K562 (cell line): ENCODE results near the gene IL23A. TPM values are rescaled to one million over a fixed set of nuclear protein-coding genes. Genes with fewer than 3 reads are reported as not detected.

Source experiments
- polyA plus RNA-seq, 8 experiments: library from polyadenylated mRNA; depleted of rRNA in 4 of 8; stranded (reverse) in 5 of 8; unstranded in 3 of 8; fragments of >200 nt; fragmentation: Nextera tagmentation in 2 of 8; fragmentation: Illumina TruSeq in 1 of 8; extraction: Ambion mirVana in 2 of 8; extraction: Trizol in 1 of 8; gene quantifications; 2 replicates each; pipeline versions ENCODE4 v1.2.1 to v1.2.3, GENCODE V29; 2011 to 2014; ENCODE audit warnings: inconsistent platforms in 1 of 8, missing spikeins in 1 of 8
- total RNA-seq, 7 experiments: library from RNA; depleted of rRNA in 6 of 7; stranded (reverse); fragments of >200 nt in 6 of 7; fragmentation: Illumina TruSeq in 2 of 7; extraction: Trizol in 2 of 7; gene quantifications; 2 replicates each; pipeline versions ENCODE4 v1.2.1 to v1.2.3, GENCODE V29; 2011 to 2021; ENCODE audit warnings: low replicate concordance in 1 of 7
- TF ChIP-seq, protein P1 (sequence below), 2 experiments: fragments of 450-650 bp; IDR thresholded peaks; 2 replicates each; pipeline ENCODE4 v1.6.1; 2016; ENCODE audit warnings: mild to moderate bottlenecking in 2 of 2, borderline replicate concordance in 1 of 2, low read depth in 1 of 2, moderate library complexity in 1 of 2
- TF ChIP-seq, protein P2 (sequence below): sonication (generic); formaldehyde crosslinking; IDR thresholded peaks from 2 replicates; pipeline ENCODE4 v1.8.0; 2023; ENCODE audit warnings: missing genetic modification reagents, mild to moderate bottlenecking, borderline replicate concordance

IL23A gene
- total and polyA plus RNA-seq, 9 of the 15 experiments (the other 6 are each of a cell fraction or from before 2014, with no cell fraction given), result 4.4 to 37.2 (median 9.6) TPM

DNA sequence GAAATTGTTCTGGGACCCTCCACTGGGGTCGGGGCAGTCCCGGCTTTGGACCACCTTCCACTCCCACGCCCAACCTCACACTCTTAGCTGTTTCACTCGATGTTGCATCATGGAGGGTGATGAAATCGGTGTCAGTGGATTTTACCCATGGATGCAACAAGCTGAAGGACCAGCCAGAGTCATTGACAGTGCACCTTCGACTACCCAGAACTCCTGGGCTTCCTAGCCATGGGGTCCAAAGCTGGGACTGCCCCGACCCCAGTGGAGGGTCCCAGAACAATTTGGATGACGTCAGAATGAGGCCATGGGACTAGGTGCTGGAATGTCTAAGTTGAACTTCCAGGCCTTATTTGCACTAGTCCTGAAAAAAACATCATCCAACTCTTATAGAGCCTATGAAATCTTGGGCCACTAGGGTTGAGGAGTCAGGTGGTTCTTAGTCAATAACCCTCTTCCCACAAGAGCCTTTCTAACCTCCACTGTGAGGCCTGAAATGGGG is 882 bp upstream of the IL23A start (continued):
- TF ChIP-seq, protein P1, sequence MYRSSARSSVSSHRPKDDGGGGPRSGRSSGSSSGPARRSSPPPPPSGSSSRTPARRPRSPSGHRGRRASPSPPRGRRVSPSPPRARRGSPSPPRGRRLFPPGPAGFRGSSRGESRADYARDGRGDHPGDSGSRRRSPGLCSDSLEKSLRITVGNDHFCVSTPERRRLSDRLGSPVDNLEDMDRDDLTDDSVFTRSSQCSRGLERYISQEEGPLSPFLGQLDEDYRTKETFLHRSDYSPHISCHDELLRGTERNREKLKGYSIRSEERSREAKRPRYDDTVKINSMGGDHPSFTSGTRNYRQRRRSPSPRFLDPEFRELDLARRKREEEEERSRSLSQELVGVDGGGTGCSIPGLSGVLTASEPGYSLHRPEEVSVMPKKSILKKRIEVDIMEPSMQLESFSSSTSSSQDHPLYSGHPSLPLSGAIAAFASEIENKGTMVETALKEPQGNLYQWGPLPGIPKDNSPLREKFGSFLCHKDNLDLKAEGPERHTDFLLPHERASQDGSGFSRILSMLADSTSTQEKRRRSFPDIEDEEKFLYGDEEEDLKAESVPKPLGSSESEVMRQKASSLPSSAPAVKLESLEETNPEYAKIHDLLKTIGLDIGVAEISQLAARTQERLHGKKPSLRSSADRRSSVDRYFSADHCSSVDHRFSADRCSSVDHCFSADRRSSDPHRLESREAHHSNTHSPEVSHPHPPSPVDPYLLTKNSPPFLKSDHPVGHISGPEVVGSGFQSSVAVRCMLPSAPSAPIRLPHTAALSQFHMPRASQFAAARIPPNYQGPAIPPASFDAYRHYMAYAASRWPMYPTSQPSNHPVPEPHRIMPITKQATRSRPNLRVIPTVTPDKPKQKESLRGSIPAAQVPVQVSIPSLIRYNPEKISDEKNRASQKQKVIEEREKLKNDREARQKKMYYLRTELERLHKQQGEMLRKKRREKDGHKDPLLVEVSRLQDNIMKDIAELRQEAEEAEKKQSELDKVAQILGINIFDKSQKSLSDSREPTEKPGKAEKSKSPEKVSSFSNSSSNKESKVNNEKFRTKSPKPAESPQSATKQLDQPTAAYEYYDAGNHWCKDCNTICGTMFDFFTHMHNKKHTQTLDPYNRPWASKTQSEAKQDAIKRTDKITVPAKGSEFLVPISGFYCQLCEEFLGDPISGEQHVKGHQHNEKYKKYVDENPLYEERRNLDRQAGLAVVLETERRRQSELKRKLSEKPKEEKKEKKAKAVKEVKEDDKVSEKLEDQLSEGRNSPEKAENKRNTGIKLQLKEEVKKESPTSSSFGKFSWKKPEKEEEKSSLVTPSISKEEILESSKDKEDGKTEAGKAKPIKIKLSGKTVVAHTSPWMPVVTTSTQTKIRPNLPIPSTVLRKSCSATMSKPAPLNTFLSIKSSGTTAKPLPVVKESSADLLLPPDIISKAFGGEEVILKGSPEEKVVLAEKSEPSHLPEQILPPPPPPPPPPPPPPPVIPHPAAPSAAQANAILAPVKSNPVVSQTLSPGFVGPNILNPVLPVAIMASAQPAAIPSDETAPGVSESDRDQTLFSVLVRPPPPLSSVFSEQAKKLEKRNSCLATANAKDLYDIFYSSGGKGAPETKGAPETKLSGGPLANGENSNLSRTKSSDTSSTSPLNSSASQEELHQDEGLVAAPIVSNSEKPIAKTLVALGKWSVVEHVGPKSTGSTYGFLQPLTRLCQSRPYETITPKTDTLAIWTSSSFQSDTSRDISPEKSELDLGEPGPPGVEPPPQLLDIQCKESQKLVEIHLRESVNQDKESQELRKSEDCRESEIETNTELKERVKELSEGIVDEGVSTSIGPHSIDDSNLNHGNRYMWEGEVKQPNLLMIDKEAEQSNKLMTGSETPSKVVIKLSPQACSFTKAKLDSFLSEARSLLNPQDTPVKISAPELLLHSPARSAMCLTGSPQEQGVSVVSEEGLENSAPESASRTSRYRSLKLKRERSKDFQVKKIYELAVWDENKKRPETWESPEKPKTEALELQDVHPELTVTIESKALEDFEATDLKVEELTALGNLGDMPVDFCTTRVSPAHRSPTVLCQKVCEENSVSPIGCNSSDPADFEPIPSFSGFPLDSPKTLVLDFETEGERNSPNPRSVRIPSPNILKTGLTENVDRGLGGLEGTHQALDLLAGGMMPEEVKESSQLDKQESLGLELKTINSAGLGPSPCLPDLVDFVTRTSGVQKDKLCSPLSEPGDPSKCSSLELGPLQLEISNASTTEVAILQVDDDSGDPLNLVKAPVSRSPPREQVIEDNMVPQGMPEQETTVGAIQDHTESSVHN (IDR thresholded peaks at IDR 0.05; ENCODE audit: borderline replicate concordance in 1 of 2, low read depth in 1 of 2), result 0 out of 4 replicates have a peak, but pooled peaks of 1 of the 2 experiments have one; percentile 27
- TF ChIP-seq, protein P2, sequence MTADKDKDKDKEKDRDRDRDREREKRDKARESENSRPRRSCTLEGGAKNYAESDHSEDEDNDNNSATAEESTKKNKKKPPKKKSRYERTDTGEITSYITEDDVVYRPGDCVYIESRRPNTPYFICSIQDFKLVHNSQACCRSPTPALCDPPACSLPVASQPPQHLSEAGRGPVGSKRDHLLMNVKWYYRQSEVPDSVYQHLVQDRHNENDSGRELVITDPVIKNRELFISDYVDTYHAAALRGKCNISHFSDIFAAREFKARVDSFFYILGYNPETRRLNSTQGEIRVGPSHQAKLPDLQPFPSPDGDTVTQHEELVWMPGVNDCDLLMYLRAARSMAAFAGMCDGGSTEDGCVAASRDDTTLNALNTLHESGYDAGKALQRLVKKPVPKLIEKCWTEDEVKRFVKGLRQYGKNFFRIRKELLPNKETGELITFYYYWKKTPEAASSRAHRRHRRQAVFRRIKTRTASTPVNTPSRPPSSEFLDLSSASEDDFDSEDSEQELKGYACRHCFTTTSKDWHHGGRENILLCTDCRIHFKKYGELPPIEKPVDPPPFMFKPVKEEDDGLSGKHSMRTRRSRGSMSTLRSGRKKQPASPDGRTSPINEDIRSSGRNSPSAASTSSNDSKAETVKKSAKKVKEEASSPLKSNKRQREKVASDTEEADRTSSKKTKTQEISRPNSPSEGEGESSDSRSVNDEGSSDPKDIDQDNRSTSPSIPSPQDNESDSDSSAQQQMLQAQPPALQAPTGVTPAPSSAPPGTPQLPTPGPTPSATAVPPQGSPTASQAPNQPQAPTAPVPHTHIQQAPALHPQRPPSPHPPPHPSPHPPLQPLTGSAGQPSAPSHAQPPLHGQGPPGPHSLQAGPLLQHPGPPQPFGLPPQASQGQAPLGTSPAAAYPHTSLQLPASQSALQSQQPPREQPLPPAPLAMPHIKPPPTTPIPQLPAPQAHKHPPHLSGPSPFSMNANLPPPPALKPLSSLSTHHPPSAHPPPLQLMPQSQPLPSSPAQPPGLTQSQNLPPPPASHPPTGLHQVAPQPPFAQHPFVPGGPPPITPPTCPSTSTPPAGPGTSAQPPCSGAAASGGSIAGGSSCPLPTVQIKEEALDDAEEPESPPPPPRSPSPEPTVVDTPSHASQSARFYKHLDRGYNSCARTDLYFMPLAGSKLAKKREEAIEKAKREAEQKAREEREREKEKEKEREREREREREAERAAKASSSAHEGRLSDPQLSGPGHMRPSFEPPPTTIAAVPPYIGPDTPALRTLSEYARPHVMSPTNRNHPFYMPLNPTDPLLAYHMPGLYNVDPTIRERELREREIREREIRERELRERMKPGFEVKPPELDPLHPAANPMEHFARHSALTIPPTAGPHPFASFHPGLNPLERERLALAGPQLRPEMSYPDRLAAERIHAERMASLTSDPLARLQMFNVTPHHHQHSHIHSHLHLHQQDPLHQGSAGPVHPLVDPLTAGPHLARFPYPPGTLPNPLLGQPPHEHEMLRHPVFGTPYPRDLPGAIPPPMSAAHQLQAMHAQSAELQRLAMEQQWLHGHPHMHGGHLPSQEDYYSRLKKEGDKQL (CRISPR knock-in tag), result no peak
